ENCODE data around the gene GPC3.

DNA sequence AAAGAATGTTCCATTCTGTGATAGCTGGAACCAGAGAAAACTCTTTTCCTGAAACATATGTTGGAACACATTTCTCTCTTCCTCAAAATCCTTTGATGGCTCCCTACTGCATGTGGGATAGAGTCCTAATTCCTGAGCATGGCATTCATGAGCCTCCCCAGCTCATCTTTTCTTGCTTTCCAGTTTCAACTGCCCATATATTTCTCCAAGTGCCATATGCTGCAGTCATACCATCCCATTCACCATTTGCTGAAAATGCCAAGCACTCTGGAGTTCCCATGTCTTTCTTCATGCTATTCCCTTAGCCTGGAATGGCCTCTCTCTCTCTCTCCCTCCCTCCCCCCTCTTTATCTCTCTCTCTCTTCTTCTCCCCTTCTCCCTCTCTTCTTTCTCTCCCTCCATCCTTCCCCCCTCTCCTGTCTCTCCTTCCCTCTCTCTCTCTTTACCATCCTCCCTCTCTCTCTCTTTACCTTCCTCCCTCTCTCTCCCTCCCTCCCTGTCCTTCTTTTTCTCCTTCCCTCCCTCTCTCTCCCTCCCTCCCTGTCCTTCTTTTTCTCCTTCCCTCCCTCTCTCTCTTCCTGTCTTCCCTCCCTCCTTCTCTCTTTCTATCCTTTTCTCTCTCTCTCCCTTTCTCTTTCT lies 436.0 kb downstream of the GPC3 start:
- TF ChIP-seq, protein P1, sequence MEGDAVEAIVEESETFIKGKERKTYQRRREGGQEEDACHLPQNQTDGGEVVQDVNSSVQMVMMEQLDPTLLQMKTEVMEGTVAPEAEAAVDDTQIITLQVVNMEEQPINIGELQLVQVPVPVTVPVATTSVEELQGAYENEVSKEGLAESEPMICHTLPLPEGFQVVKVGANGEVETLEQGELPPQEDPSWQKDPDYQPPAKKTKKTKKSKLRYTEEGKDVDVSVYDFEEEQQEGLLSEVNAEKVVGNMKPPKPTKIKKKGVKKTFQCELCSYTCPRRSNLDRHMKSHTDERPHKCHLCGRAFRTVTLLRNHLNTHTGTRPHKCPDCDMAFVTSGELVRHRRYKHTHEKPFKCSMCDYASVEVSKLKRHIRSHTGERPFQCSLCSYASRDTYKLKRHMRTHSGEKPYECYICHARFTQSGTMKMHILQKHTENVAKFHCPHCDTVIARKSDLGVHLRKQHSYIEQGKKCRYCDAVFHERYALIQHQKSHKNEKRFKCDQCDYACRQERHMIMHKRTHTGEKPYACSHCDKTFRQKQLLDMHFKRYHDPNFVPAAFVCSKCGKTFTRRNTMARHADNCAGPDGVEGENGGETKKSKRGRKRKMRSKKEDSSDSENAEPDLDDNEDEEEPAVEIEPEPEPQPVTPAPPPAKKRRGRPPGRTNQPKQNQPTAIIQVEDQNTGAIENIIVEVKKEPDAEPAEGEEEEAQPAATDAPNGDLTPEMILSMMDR (conservative IDR thresholded peaks at IDR 0.05): no peak
- no peak for TF ChIP-seq EZH2 (IDR thresholded peaks at IDR 0.05; ENCODE audit: low read depth)
